Measurements from ENCODE around the gene EDNRB.

DNA sequence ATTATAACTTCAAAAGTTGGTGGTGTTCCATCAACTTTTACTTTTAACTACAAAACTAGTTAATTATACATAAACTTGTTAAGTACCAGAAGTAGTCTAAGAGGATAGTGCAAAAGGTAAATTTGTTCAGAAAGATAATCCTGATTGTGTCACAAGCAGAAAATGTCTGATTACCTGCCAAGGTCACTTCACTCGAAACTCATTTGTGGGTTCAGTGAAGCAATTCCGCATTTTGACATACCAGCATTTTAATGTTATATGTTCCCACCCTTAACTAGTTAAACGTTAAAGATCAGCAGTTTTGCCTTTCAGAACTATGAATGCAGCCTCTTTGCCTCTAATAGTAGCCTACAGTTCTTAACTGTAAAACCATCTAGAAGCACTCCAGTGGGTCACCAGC is 5.6 kb downstream of the EDNRB start:
- no peak for TF ChIP-seq CTCF (IDR thresholded peaks at IDR 0.05)
- TF ChIP-seq POLR2A (IDR thresholded peaks at IDR 0.05) = no peak
